Esophagus muscularis mucosa (tissue), 4 donors: ENCODE data around the gene ZDHHC4.

Experiments
- EP300 ChIP-seq: sonication (generic); formaldehyde crosslinking; IDR thresholded peaks from one replicate; pipeline ENCODE4 v1.6.1; 2017; ENCODE audit warnings: antibody characterized with exemption
- POLR2A ChIP-seq: fragments of 450-650 bp; IDR thresholded peaks from one replicate; pipeline ENCODE4 v1.6.1; 2017; ENCODE audit warnings: antibody characterized with exemption, moderate library complexity, mild to moderate bottlenecking, low read depth
- POLR2AphosphoS5 ChIP-seq, 2 donors: sonication (generic); formaldehyde crosslinking; IDR thresholded peaks; one replicate each; pipeline ENCODE4 v1.6.1; 2017; ENCODE audit warnings: antibody characterized with exemption in 2 of 2
- TF ChIP-seq, protein P1 (sequence below), 3 experiments: fragments of 200-600 bp in 2 of 3; fragments of 450-650 bp in 1 of 3; sonication (generic) in 2 of 3; IDR thresholded peaks; one replicate each; pipeline ENCODE4 v1.5.1; 2017 to 2019; ENCODE audit warnings: antibody characterized with exemption in 3 of 3, mild to moderate bottlenecking in 2 of 3, moderate library complexity in 1 of 3

DNA sequence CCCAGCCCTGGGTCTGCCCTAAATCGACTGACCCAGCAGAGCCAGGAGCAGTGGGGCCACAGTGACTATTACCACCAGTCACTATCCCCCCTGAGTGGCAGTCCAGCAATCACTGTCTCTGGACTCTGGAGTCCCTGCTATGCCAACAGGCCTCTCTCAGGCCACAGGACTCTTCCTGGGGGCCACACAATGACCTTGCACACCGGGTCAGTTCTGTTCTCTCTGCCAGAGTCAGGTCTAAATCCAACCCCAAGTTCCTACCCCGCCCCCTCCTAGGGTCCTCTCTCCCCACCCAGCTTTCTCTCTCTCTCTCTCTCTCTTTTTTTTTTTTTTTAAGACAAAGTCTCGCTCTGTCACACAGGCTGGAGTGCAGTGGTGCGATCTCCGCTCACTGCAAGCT, 47.6 kb upstream of the ZDHHC4 start:
- TF ChIP-seq, protein P1, sequence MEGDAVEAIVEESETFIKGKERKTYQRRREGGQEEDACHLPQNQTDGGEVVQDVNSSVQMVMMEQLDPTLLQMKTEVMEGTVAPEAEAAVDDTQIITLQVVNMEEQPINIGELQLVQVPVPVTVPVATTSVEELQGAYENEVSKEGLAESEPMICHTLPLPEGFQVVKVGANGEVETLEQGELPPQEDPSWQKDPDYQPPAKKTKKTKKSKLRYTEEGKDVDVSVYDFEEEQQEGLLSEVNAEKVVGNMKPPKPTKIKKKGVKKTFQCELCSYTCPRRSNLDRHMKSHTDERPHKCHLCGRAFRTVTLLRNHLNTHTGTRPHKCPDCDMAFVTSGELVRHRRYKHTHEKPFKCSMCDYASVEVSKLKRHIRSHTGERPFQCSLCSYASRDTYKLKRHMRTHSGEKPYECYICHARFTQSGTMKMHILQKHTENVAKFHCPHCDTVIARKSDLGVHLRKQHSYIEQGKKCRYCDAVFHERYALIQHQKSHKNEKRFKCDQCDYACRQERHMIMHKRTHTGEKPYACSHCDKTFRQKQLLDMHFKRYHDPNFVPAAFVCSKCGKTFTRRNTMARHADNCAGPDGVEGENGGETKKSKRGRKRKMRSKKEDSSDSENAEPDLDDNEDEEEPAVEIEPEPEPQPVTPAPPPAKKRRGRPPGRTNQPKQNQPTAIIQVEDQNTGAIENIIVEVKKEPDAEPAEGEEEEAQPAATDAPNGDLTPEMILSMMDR (IDR thresholded peaks at IDR 0.05): no peak
- no peak for TF ChIP-seq POLR2AphosphoS5 (IDR thresholded peaks at IDR 0.05)
- no peak for TF ChIP-seq EP300
- no peak for TF ChIP-seq POLR2A
